22Rv1 (cell line): ENCODE data around the gene FGF1.

Source experiments
- H3K27ac ChIP-seq: fragments of 450-650 bp; 2 replicates; pipeline ENCODE4 v1.5.1; 2017
- CTCF ChIP-seq: fragments of 450-650 bp; IDR thresholded peaks from 2 replicates; pipeline ENCODE4 v1.5.1; 2017; ENCODE audit warnings: mild to moderate bottlenecking
- ZFX ChIP-seq: fragments of 450-650 bp; IDR thresholded peaks from 2 replicates; pipeline ENCODE4 v1.6.1; 2017; ENCODE audit warnings: antibody characterized with exemption, borderline replicate concordance

The FGF1 gene

GRCh38 chr5:142576804-142577203, 109.1 kb downstream of the FGF1 start:
- TF ChIP-seq ZFX (no peak), CTCF (no peak)
- H3K27ac ChIP-seq, result no peak overlapping the region

DNA sequence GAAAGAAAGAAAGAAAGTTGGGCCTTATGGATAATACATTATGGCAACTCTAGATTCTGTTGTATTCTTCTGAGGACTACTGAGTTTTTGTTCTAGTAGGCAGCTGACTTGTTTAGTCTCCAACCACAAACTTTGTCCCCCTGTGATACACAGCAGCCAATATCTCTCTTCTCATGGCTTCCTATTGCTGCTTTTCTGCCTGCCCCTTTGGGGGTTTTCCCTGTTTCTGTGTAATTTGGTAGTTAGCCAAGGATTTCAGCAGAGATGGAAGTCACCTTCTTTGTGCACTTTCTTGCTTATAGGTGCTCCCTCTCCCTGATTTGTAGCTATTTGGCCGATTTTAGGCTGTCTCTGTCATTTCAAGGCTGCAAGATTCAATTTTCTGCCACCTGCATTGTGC, 109.6 kb downstream of the FGF1 start:
- TF ChIP-seq CTCF (no peak), ZFX (no peak)
- H3K27ac ChIP-seq, result no peak overlapping the region

DNA sequence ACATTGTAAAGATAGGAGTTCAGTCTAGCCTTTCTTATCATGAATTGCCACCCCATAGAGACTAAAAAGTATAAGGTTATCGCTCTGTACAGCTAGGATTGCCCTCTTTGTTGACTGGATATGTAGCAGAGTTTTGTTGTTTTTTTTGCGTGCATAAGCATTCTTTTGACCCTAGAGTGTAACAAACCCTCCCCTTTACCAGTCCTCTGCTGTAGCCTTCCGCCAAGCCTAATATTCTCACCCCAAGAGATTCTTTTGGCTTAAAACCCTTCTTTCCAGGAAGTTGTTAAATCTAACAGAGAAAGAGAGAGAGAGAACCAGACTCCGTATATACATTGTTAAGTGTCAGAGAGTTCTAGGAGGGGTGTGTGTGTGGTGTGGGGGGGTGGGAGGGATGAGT, 113.9 kb downstream of the FGF1 start:
- TF ChIP-seq CTCF (no peak), ZFX (no peak)
- H3K27ac ChIP-seq, result no peak overlapping the region

DNA sequence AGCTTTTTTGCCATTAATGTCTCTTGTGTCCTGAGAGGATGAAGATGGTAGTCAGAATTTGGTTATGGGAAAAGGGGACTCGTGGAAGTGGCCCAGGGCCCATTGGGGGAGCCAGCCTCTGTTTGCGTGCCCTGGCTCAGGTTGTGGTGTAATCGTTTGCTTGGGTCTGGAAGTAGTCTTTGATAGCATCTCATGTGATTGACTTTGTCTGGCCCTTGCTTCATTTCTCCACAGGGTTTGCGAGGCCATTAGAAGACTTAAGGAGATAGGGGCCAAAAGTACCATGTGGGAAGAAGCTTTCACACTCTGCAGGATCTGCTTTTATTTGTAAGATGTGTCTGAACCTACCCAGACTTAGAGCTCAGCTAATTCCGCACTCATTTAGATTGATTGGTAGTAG, 114.5 kb downstream of the FGF1 start:
- TF ChIP-seq ZFX (no peak), CTCF (no peak)

DNA sequence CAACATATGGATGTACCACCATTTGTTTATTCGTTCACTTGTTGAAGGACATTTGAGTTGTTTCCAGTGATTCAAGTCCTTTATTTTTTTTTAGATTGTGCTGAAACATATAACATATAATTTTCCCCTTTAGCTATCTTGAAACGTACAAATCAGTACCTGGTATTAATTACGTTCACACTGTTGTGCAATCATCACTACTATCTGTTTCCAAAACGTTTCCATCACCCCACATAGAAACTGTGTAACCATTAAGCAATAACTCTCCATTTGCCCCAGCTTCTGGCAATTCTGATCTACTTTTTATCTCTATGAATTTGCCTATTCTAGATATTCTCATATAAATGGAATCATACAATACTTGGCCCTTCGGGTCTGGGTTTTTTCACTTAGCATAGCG, 116.0 kb downstream of the FGF1 start:
- H3K27ac ChIP-seq, result no peak overlapping the region
- TF ChIP-seq ZFX (no peak), CTCF (no peak)

More for the DNA sequence above, 114.5 kb downstream of the FGF1 start:
- no peak overlapping the region for H3K27ac ChIP-seq

- no peak overlapping the region for H3K27ac ChIP-seq
- TF ChIP-seq ZFX (no peak), CTCF (no peak)
Measured at GRCh38 chr5:142568996-142569335, 116.9 kb downstream of the FGF1 start.

GRCh38 chr5:142568283-142568995, 117.5 kb downstream of the FGF1 start:
- H3K27ac ChIP-seq, result no peak overlapping the region
- TF ChIP-seq CTCF (no peak), ZFX (no peak)
